ENCODE results near the gene SEMA3C.

DNA sequence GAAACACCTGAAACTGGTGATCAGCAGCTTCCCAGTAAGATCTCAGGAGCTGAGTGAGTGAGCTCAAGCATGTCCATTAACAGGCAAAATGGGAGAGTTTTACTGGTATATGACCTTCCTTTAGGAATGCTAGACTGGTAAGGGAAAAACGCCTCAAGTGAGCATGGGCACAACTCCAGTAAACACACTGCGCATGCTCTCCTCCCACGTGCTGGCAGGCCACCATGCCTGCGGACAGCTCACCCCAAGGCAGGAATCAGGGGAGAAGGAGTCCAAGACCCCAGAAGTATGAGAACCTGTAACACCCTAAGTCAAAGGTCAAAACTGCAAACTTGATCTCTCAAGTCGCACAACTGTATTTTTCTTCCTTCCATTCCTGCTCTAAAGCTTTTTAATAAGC, 152.1 kb downstream of the SEMA3C start:
- TF ChIP-seq, protein P1, sequence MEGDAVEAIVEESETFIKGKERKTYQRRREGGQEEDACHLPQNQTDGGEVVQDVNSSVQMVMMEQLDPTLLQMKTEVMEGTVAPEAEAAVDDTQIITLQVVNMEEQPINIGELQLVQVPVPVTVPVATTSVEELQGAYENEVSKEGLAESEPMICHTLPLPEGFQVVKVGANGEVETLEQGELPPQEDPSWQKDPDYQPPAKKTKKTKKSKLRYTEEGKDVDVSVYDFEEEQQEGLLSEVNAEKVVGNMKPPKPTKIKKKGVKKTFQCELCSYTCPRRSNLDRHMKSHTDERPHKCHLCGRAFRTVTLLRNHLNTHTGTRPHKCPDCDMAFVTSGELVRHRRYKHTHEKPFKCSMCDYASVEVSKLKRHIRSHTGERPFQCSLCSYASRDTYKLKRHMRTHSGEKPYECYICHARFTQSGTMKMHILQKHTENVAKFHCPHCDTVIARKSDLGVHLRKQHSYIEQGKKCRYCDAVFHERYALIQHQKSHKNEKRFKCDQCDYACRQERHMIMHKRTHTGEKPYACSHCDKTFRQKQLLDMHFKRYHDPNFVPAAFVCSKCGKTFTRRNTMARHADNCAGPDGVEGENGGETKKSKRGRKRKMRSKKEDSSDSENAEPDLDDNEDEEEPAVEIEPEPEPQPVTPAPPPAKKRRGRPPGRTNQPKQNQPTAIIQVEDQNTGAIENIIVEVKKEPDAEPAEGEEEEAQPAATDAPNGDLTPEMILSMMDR (IDR thresholded peaks at IDR 0.05; ENCODE audit: insufficient read depth, low read depth, low read length): no peak
- TF ChIP-seq EZH2 (IDR thresholded peaks at IDR 0.05; ENCODE audit: insufficient read depth, low read length): no peak
